Measurements from ENCODE around the gene ECPAS. TPM values are rescaled to one million over a fixed set of nuclear protein-coding genes. Genes with fewer than 3 reads are reported as not detected.

The ECPAS gene
- total RNA-seq, 1 experiment from 2014 or later, result 106 TPM

DNA sequence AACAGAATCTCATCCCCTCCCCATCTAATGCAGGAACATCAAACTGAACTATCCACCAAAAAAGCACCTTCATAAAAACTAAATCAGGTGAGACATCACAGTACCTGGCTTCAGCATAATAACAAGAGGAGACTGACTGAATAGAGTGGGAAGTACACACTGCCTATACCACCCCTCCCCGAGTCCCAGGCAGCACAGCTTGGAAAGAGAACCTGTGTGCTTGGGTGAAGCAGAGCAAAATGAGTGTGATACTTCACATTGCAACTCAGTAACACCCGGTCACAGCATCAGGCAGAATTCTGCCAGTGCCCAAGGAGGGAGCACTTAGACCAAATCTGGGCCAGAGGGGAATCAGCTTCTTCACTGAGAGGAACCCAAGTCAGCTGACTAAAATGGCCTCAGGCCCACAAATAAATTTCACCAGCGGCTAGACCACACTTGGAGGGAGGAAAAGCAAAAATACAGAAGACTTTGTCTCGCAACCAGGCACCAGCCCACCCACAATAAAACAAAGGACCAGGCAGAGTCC lies 84.9 kb downstream of the ECPAS start:
- H3K23ac ChIP-seq (ENCODE audit: insufficient read length, low read depth, low read length), result no peak overlapping the region
- no peaks in the 10 kb centered on the region for H4K20me1 ChIP-seq (ENCODE audit: control insufficient read depth, insufficient read depth, insufficient read length)
- no peak overlapping the region for H2AFZ ChIP-seq (ENCODE audit: low read length)
- H2BK15ac ChIP-seq (ENCODE audit: low read depth, low read length), result no peak overlapping the region
- Mint-ChIP-seq H3K27me3 (ENCODE audit: low read depth) (no peaks in the 10 kb centered on the region), H3K4me3 (no peak overlapping the region), H3K4me1 (peaks cover 0 to 22% of the 10 kb centered on the region in 2 experiments; a peak in 2 of 4 replicates), H3K36me3 (ENCODE audit: insufficient read depth in 1 of 3, low read depth in 3 of 3) (peaks cover 59 to 74% (median 64%) of the 10 kb centered on the region in 3 experiments), H3K27ac (peak overlapping the region in 2 of 3 experiments; percentile 2 to 49; a peak in 2 of 7 replicates), H3K9me3 (peaks cover 29 to 36% of the 10 kb centered on the region in 2 experiments)
- H3K27ac ChIP-seq (ENCODE audit: insufficient read length, low read depth, low read length), result no peak overlapping the region
- H3K18ac ChIP-seq (ENCODE audit: insufficient read length, low read depth, low read length), result no peak overlapping the region
- no peak overlapping the region for H2BK20ac ChIP-seq (ENCODE audit: low read depth, low read length, poor library complexity, severe bottlenecking)
- H4K91ac ChIP-seq (ENCODE audit: insufficient read length, low read depth, low read length), result no peak overlapping the region
- H3K23me2 ChIP-seq (ENCODE audit: insufficient read length, low read depth, low read length, poor library complexity, severe bottlenecking), result no peaks in the 10 kb centered on the region
- no peak overlapping the region for H2BK12ac ChIP-seq (ENCODE audit: insufficient read length, low read depth, low read length)
- H3K9me3 ChIP-seq (ENCODE audit: control insufficient read depth, low read depth, low read length), result no peaks in the 10 kb centered on the region
- no peak overlapping the region for H4K8ac ChIP-seq (replicated peaks; ENCODE audit: insufficient read length, low read depth, low read length)
- no peak overlapping the region for H3K14ac ChIP-seq (ENCODE audit: insufficient read depth, low read length)
- no peak overlapping the region for H2AK5ac ChIP-seq (ENCODE audit: insufficient read length, low read length)
- no peaks in the 10 kb centered on the region for H3K27me3 ChIP-seq (ENCODE audit: insufficient read depth, low read length)
- H3K4me2 ChIP-seq (ENCODE audit: insufficient read depth, insufficient read length, low read length), result no peak overlapping the region
- H3T11ph ChIP-seq (ENCODE audit: low read length), result no peak overlapping the region
- no peaks in the 10 kb centered on the region for H3K4me1 ChIP-seq (ENCODE audit: insufficient read depth, low read length)
- TF ChIP-seq, protein P1, sequence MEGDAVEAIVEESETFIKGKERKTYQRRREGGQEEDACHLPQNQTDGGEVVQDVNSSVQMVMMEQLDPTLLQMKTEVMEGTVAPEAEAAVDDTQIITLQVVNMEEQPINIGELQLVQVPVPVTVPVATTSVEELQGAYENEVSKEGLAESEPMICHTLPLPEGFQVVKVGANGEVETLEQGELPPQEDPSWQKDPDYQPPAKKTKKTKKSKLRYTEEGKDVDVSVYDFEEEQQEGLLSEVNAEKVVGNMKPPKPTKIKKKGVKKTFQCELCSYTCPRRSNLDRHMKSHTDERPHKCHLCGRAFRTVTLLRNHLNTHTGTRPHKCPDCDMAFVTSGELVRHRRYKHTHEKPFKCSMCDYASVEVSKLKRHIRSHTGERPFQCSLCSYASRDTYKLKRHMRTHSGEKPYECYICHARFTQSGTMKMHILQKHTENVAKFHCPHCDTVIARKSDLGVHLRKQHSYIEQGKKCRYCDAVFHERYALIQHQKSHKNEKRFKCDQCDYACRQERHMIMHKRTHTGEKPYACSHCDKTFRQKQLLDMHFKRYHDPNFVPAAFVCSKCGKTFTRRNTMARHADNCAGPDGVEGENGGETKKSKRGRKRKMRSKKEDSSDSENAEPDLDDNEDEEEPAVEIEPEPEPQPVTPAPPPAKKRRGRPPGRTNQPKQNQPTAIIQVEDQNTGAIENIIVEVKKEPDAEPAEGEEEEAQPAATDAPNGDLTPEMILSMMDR (conservative IDR thresholded peaks at IDR 0.05), result no peak
- no peaks in the 10 kb centered on the region for H3K79me1 ChIP-seq (ENCODE audit: insufficient read depth, low read depth, low read length, poor library complexity, severe bottlenecking)
- no peak for DNase-seq
- H2BK5ac ChIP-seq (ENCODE audit: insufficient read length, low read length), result no peak overlapping the region
- H3K79me2 ChIP-seq (ENCODE audit: insufficient read depth, low read length), result no peaks in the 10 kb centered on the region
- no peak overlapping the region for H3K56ac ChIP-seq (ENCODE audit: insufficient read length, low read depth, low read length)
- no peak overlapping the region for H2BK120ac ChIP-seq (ENCODE audit: low read depth, low read length, poor library complexity, severe bottlenecking)
- H3K4ac ChIP-seq (ENCODE audit: low read depth, low read length), result no peak overlapping the region
- no CpG with 5 or more reads among the region's 4 CpGs for WGBS (ENCODE audit: extremely low coverage, insufficient read length, low lambda C conversion rate)
- H3K9ac ChIP-seq (ENCODE audit: extremely low read depth, insufficient read length, low read length), result no peak overlapping the region
- H4K5ac ChIP-seq (ENCODE audit: insufficient read length, low read depth, low read length), result no peak overlapping the region
